Neural cell (in vitro differentiated cells): ENCODE results near the gene UVRAG. TPM values are rescaled to one million over a fixed set of nuclear protein-coding genes. Genes with fewer than 3 reads are reported as not detected.
"Not testable (repeated sequence)": the region's sequence is repeated elsewhere in the genome, so short reads cannot be mapped to it uniquely, and the experiment has no call there.

ENCODE experiments used
- H2AFZ ChIP-seq: fragments of 200-600, 300-800 bp; sonication (generic), shearing (Covaris generic); 2 replicates; pipeline ENCODE4 v1.6.0; 2014; ENCODE audit warnings: low read depth, mild to moderate bottlenecking, antibody characterized with exemption, low read length, moderate library complexity
- H3F3A ChIP-seq: fragments of 200-600 bp; shearing (Covaris generic); 2 replicates; pipeline ENCODE4 v1.6.1; 2016; ENCODE audit warnings: mild to moderate bottlenecking, moderate library complexity, mixed read lengths, antibody characterized with exemption, low read length; ENCODE audit not compliant: insufficient read depth, poor library complexity, severe bottlenecking
- H3K27ac ChIP-seq: fragments of 200-600, 300-800 bp; sonication (generic), shearing (Covaris generic); 2 replicates; pipeline ENCODE4 v1.5.1; 2014; ENCODE audit warnings: mild to moderate bottlenecking, low read length, moderate library complexity
- H3K27me3 ChIP-seq: fragments of 300-800, 200-600 bp; sonication (generic), shearing (Covaris generic); 2 replicates; pipeline ENCODE4 v1.6.0; 2014; ENCODE audit warnings: mild to moderate bottlenecking, low read depth, low read length, moderate library complexity; ENCODE audit not compliant: insufficient read depth
- H3K36me3 ChIP-seq: fragments of 300-800, 200-600 bp; sonication (generic), shearing (Covaris generic); 2 replicates; pipeline ENCODE4 v1.5.1; 2014; ENCODE audit warnings: mild to moderate bottlenecking, antibody characterized with exemption, low read length, moderate library complexity; ENCODE audit not compliant: insufficient read depth
- H3K4me2 ChIP-seq: fragments of 300-800, 200-600 bp; sonication (generic), shearing (Covaris generic); 2 replicates; pipeline ENCODE4 v1.6.0; 2014; ENCODE audit warnings: mild to moderate bottlenecking, low read length
- H3K4me3 ChIP-seq: fragments of 300-800, 200-600 bp; sonication (generic), shearing (Covaris generic); 2 replicates; pipeline ENCODE4 v1.5.1; 2014; ENCODE audit warnings: mild to moderate bottlenecking, low read length, moderate library complexity
- H3K79me2 ChIP-seq: fragments of 200-600 bp; shearing (Covaris generic); replicated peaks from 2 replicates; pipeline ENCODE4 v1.6.0; 2014; ENCODE audit warnings: mild to moderate bottlenecking, low read length, moderate library complexity; ENCODE audit not compliant: insufficient read depth
- H3K9ac ChIP-seq: fragments of 300-800, 200-600 bp; sonication (generic), shearing (Covaris generic); 2 replicates; pipeline ENCODE4 v1.6.1; 2016; ENCODE audit warnings: mild to moderate bottlenecking, low read length, mixed read lengths
- H3K9me2 ChIP-seq: fragments of 200-600 bp; shearing (Covaris generic); 2 replicates; pipeline ENCODE4 v1.6.1; 2016; ENCODE audit warnings: mild to moderate bottlenecking, low read length, mixed read lengths; ENCODE audit not compliant: insufficient read depth
- H3K9me3 ChIP-seq: fragments of 200-600, 300-800 bp; sonication (generic), shearing (Covaris generic); 2 replicates; pipeline ENCODE4 v1.6.1; 2016; ENCODE audit warnings: mild to moderate bottlenecking, mixed run types, low read length, moderate library complexity, mixed read lengths
- H4K20me1 ChIP-seq: fragments of 200-600 bp; shearing (Covaris generic); 2 replicates; pipeline ENCODE4 v1.6.1; 2016; ENCODE audit warnings: mild to moderate bottlenecking, mixed run types; ENCODE audit not compliant: insufficient read depth
- EP300 ChIP-seq: fragments of 450-650 bp; conservative IDR thresholded peaks from 2 replicates; pipeline ENCODE4 v1.6.1; 2014; ENCODE audit warnings: antibody characterized with exemption, mild to moderate bottlenecking, moderate library complexity; ENCODE audit not compliant: poor library complexity, severe bottlenecking
- EZH2 ChIP-seq: fragments of 200-600, 300-800 bp; shearing (Covaris generic), sonication (generic); IDR thresholded peaks from 2 replicates; pipeline ENCODE4 v1.6.1; 2014; ENCODE audit warnings: antibody characterized with exemption, low read length, borderline replicate concordance, mild to moderate bottlenecking; ENCODE audit not compliant: insufficient read depth, poor library complexity, severe bottlenecking
- MXI1 ChIP-seq: fragments of 450-650 bp; conservative IDR thresholded peaks from 2 replicates; pipeline ENCODE4 v1.6.1; 2014; ENCODE audit warnings: antibody characterized with exemption, mild to moderate bottlenecking; ENCODE audit not compliant: poor library complexity, severe bottlenecking
- POLR2AphosphoS5 ChIP-seq: IDR thresholded peaks from 2 replicates; pipeline ENCODE4 v1.6.1; 2012
- RAD21 ChIP-seq: fragments of 450-650 bp; conservative IDR thresholded peaks from 2 replicates; pipeline ENCODE4 v1.6.1; 2014; ENCODE audit warnings: antibody characterized with exemption, mild to moderate bottlenecking, moderate library complexity
- SMC3 ChIP-seq: fragments of 450-650 bp; conservative IDR thresholded peaks from 2 replicates; pipeline ENCODE4 v1.6.1; 2014; ENCODE audit warnings: antibody characterized with exemption, mild to moderate bottlenecking, moderate library complexity; ENCODE audit not compliant: poor library complexity
- TAF1 ChIP-seq: IDR thresholded peaks from 2 replicates; pipeline ENCODE4 v1.6.1; 2012; ENCODE audit warnings: low read depth
- polyA plus RNA-seq: library from polyadenylated mRNA; depleted of rRNA; stranded (reverse); fragments of >200 nt; gene quantifications from 2 replicates; pipeline ENCODE4 v1.2.3, GENCODE V29; 2014
- TF ChIP-seq, protein P1 (sequence below): fragments of 450-650 bp; IDR thresholded peaks from 2 replicates; pipeline ENCODE4 v1.5.1; 2014; ENCODE audit warnings: antibody characterized with exemption, mild to moderate bottlenecking, moderate library complexity; ENCODE audit not compliant: poor library complexity, severe bottlenecking
- TF ChIP-seq, protein P2 (sequence below): IDR thresholded peaks from 2 replicates; pipeline ENCODE4 v1.6.1; 2012; ENCODE audit warnings: borderline replicate concordance

Gene UVRAG
- polyA plus RNA-seq, 1 donor from 2014 or later = 31.6 TPM

DNA sequence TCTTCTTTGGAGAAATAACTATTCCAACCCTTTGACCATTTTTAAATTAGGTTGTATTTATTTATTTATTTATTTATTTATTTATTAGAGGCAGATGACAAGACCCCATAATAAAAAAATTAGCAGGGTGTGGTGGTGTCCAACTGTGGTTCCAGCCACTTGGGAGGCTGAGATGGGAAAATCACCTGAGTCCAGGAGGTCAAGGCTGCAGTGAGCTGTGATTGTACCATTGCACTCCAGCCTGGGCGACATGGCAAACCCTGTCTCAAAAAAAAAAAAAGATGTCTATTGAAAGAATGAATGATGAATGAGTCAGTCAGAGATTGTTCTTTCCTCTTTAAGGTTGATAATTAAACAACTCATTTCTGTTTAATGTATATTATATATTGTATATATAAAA, 261.7 kb downstream of the UVRAG start:
- Histone ChIP-seq H3K4me2 (no peak overlapping the region), H3K9ac (no peak overlapping the region), H3K27ac (no peak overlapping the region), H3K27me3 (no peaks in the 10 kb centered on the region), H2AFZ (no peak overlapping the region), H3K4me3 (no peak overlapping the region), H3K36me3 (no peaks in the 10 kb centered on the region), H3K9me3 (no peaks in the 10 kb centered on the region), H4K20me1 (no peaks in the 10 kb centered on the region), H3K9me2 (no peaks in the 10 kb centered on the region), H3F3A (no peaks in the 10 kb centered on the region), H3K79me2 (no peaks in the 10 kb centered on the region)
- TF ChIP-seq, protein P1, sequence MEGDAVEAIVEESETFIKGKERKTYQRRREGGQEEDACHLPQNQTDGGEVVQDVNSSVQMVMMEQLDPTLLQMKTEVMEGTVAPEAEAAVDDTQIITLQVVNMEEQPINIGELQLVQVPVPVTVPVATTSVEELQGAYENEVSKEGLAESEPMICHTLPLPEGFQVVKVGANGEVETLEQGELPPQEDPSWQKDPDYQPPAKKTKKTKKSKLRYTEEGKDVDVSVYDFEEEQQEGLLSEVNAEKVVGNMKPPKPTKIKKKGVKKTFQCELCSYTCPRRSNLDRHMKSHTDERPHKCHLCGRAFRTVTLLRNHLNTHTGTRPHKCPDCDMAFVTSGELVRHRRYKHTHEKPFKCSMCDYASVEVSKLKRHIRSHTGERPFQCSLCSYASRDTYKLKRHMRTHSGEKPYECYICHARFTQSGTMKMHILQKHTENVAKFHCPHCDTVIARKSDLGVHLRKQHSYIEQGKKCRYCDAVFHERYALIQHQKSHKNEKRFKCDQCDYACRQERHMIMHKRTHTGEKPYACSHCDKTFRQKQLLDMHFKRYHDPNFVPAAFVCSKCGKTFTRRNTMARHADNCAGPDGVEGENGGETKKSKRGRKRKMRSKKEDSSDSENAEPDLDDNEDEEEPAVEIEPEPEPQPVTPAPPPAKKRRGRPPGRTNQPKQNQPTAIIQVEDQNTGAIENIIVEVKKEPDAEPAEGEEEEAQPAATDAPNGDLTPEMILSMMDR = no peak
- TF ChIP-seq, protein P2, sequence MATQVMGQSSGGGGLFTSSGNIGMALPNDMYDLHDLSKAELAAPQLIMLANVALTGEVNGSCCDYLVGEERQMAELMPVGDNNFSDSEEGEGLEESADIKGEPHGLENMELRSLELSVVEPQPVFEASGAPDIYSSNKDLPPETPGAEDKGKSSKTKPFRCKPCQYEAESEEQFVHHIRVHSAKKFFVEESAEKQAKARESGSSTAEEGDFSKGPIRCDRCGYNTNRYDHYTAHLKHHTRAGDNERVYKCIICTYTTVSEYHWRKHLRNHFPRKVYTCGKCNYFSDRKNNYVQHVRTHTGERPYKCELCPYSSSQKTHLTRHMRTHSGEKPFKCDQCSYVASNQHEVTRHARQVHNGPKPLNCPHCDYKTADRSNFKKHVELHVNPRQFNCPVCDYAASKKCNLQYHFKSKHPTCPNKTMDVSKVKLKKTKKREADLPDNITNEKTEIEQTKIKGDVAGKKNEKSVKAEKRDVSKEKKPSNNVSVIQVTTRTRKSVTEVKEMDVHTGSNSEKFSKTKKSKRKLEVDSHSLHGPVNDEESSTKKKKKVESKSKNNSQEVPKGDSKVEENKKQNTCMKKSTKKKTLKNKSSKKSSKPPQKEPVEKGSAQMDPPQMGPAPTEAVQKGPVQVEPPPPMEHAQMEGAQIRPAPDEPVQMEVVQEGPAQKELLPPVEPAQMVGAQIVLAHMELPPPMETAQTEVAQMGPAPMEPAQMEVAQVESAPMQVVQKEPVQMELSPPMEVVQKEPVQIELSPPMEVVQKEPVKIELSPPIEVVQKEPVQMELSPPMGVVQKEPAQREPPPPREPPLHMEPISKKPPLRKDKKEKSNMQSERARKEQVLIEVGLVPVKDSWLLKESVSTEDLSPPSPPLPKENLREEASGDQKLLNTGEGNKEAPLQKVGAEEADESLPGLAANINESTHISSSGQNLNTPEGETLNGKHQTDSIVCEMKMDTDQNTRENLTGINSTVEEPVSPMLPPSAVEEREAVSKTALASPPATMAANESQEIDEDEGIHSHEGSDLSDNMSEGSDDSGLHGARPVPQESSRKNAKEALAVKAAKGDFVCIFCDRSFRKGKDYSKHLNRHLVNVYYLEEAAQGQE = no peak
- no peak for TF ChIP-seq EP300
- TF ChIP-seq POLR2AphosphoS5 = no peak
- no peak for TF ChIP-seq SMC3
- no peak for TF ChIP-seq RAD21
- TF ChIP-seq EZH2 = no peak
- TF ChIP-seq MXI1 = no peak
- TF ChIP-seq TAF1 = no peak

DNA sequence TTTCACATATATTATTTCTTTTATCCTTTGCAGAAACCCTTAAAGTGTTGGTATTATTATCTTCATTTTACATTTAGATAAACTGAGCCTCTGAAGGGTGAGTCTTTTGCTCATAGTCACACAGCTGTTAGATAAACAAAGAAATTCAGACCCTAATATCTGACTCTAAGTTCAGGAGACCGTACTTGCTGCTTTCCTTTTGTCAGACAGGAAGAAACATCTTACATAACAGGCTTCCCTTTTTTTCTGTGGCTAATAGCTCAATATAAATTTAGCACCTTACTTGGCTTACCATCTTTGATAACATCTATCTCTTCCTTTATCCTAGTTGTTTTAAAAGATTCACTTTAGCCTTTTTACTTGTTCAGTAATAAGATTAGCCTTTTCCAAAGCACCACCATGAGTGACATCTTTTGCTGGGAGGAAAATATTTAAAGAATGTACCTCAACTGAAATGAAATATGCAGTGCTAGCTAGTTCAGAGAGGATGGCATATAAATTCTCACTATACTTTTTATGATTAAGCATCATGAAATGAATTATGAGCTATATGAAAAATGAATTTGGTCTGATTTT, 262.7 kb downstream of the UVRAG start:
- no peak overlapping the region for H3K4me2 ChIP-seq
- H3K9ac ChIP-seq = no peak overlapping the region
- H3F3A ChIP-seq = no peaks in the 10 kb centered on the region
- H3K9me2 ChIP-seq = no peaks in the 10 kb centered on the region
- TF ChIP-seq RAD21 (no peak), SMC3 (no peak)
- TF ChIP-seq, protein P2 = no peak
- no peaks in the 10 kb centered on the region for H3K27me3 ChIP-seq
- H3K27ac ChIP-seq = no peak overlapping the region
- H3K79me2 ChIP-seq = no peaks in the 10 kb centered on the region
- H2AFZ ChIP-seq = no peak overlapping the region
- H4K20me1 ChIP-seq = no peaks in the 10 kb centered on the region
- H3K36me3 ChIP-seq = no peaks in the 10 kb centered on the region
- H3K9me3 ChIP-seq = no peaks in the 10 kb centered on the region
- H3K4me3 ChIP-seq = no peak overlapping the region

DNA sequence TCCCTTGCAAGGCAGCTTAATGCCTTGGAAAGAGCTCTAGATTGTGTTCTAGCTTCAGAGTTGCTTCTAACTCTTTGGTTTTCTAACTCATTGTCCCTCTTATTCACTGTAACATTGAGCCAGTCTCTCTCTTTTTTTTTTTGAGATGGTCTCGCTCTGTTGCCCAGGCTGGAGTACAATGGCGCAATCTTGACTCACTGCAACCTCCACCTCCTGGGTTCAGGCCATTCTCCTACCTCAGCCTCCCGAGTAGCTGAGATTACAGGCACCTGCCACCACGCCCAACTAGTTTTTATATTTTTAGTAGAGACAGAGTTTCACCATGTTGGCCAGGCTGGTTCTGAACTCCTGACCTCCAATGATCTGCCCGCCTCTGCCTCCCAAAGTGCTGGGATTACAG, 266.1 kb downstream of the UVRAG start:
- not testable (repeated sequence) for H3K9me3 ChIP-seq, H3K4me3 ChIP-seq, H3K9ac ChIP-seq, H3K79me2 ChIP-seq, H3K27ac ChIP-seq, H3K9me2 ChIP-seq, H3K4me2 ChIP-seq, H3F3A ChIP-seq, H3K36me3 ChIP-seq, H4K20me1 ChIP-seq, H3K27me3 ChIP-seq, H2AFZ ChIP-seq
